ENCODE measurements around the gene PADI4. TPM values are rescaled to one million over a fixed set of nuclear protein-coding genes. Genes with fewer than 3 reads are reported as not detected.

Gene PADI4
- total RNA-seq, 1 donor from 2014 or later = not detected

DNA sequence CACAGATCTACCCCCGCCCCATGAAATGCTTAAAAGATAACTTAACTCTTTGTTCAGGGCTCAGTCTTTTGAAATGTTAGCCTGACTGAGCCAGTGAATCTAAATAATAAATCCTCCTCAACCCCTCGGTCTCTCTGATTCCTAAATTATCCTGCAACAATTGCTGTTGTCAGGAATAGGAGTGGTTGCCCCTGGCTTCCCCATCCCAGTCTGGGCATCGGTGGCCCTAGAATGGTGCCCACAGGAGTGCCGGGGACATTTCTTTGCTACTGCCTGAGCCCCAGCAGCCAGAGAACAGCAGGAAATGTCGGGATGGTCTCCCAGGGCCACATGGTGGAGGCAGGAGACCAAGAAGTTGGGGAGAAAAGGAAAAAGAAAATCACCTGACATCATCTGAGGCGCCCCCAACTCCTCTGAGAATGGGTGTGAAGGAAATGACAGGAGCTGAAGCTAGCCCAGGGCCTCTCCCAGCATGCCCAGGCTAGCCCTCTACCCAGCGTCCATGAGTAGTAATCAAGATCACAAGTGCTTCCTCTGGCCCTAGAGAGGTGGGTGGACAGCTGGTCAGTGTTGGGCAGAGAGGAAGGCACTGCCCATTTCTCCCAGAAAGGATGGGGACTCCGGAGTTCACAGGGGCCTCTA is 1.6 kb downstream of the PADI4 start:
- no peak overlapping the region for H3K4me3 ChIP-seq (ENCODE audit: low read depth, low read length)
- TF ChIP-seq, protein P1, sequence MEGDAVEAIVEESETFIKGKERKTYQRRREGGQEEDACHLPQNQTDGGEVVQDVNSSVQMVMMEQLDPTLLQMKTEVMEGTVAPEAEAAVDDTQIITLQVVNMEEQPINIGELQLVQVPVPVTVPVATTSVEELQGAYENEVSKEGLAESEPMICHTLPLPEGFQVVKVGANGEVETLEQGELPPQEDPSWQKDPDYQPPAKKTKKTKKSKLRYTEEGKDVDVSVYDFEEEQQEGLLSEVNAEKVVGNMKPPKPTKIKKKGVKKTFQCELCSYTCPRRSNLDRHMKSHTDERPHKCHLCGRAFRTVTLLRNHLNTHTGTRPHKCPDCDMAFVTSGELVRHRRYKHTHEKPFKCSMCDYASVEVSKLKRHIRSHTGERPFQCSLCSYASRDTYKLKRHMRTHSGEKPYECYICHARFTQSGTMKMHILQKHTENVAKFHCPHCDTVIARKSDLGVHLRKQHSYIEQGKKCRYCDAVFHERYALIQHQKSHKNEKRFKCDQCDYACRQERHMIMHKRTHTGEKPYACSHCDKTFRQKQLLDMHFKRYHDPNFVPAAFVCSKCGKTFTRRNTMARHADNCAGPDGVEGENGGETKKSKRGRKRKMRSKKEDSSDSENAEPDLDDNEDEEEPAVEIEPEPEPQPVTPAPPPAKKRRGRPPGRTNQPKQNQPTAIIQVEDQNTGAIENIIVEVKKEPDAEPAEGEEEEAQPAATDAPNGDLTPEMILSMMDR (conservative IDR thresholded peaks at IDR 0.05; ENCODE audit: low read depth, low read length) = no peak
- no peak for DNase-seq (ENCODE audit: low read depth)

DNA sequence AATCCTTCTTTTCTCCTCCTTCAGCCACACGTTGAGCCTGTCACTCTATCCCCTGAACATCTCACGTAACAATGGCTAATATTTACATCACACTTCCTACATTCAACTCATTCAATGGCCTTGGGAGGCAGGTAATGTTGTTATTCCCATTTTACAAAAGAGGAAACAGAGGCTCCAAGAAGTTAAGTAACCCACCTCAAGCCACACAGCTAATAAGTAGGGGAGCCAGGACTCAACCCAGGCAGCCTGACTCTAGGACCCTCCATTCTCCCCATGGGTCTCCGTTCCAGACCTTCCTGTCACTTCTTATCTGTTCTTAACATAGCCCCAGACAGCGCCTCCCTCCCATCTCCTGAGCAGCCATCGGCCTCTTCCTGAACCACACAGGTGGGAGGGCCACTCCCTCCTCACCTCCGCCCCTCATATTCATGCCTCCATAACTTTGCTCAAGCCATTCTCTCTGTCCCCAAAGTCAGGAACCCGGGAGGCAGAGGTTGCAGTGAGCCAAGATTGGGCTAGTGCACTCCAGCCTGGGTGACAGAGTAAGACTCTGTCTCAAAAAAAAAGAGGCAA is 2.2 kb downstream of the PADI4 start:
- H3K4me3 ChIP-seq (ENCODE audit: low read depth, low read length) = no peak overlapping the region
- no peak for DNase-seq (ENCODE audit: low read depth)
- TF ChIP-seq, protein P1 (conservative IDR thresholded peaks at IDR 0.05; ENCODE audit: low read depth, low read length) = no peak

DNA sequence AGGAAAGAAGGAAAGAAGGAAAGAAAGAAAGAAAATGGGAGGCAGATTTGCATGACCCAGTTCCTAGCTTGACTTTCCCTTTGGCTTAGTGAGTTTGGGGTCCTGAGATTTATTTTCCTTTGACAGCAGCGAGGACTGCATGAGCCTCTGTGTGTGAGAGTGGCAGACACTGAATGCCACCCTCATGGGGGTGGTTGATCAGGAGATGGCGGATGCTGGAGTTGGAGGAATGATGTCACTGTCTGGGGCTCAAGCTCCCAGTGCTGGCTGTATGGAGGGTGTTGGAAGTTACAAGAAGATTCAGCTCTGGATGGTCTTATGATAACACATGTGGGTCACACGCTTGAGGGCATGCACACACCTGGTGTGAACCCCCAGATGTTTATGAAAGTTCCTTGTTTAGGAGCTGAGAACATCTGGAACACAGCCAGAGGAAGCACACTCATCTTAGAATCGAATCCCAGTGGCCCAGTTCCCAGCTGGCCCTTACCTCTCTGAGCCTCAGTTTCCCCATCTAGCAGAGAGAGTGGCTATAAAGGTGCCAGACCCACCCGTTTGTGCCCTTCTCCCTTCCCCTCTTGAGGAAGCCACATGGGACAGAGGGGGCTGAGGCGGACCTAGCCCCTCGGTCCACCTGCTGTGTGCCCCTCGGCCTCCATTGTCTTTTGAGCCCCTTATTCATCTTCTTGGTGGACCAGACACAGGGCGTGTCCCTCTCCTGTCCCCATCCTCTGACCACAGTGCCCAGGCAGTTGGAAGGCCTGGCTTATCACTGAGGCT is 5.7 kb downstream of the PADI4 start:
- no peak overlapping the region for H3K4me3 ChIP-seq (ENCODE audit: low read depth, low read length)
- TF ChIP-seq, protein P1 (conservative IDR thresholded peaks at IDR 0.05; ENCODE audit: low read depth, low read length) = no peak
- no peak for DNase-seq (ENCODE audit: low read depth)

DNA sequence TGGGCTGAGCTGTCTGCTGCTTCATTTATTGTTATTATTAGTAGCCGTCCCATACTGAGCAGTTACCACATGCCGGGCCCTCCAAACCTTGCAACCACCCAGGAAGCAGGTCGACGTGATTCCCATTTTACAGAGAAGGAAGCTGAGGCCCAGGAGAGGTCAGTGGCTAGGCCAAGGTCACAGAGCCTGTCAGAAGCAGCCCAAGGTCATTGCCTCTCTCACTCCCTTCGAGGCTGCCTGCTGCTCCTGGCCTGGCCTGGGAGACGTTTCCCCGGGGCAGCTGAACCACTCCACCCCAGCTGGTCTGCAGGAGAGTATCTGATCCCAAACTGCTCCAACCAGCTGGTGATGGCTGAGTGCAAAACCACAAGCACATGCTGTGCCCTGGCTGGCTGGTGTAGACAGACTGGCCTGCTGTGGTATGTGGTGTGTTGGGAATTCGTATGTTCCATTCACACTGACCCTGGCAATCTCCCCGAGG is 6.5 kb downstream of the PADI4 start:
- no peak overlapping the region for H3K4me3 ChIP-seq (ENCODE audit: low read depth, low read length)
- DNase-seq (ENCODE audit: low read depth) = no peak
- TF ChIP-seq, protein P1 (conservative IDR thresholded peaks at IDR 0.05; ENCODE audit: low read depth, low read length) = no peak

DNA sequence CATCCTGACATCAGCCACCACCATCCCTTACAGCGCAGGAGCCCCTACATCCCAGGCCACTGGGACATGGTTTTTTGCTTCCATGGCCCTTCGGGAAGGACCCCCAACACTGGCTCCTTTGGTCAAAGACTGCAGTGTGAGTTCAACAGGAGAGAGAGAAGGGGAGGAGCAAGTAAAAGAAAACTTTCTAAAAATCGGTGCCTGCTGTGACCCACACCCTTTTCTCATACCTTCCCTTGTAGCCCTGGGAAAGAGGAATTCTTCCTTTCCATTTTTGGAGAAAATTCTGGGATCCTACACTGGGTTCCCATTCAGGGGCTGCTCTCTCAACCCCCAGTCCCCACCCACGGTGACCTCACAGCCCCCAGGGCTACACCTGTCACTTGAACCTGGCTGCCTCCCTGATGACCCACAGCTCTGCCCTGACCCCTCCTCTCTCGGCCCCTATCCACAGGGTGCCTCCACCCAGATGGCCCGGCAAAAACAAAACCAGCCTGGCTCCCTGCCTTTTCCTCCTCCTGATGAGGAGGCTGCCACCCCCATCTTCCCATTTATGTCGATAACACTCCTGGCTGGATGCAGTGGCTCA is 7.6 kb downstream of the PADI4 start:
- TF ChIP-seq, protein P1 (conservative IDR thresholded peaks at IDR 0.05; ENCODE audit: low read depth, low read length) = no peak

DNA sequence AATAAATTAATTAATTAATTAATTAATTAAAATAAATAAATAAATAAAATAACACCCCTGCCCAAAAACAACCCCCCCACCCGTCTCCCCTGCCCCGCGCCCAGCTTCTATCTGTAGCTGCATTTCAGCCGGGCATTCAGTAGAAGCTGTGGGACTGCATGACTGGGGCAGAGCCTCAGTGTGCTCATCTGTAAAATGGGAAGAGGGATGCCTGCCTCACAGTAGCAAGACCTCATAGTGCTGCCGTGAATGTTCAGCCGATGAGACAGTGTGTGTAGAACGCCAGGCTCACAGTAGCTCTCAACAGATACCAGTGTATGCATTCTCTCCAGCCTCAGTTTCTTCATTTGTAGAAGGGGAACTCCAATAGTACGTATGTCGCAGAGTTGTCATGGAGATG is 8.7 kb downstream of the PADI4 start:
- no peak for DNase-seq (ENCODE audit: low read depth)
- TF ChIP-seq, protein P1 (conservative IDR thresholded peaks at IDR 0.05; ENCODE audit: low read depth, low read length) = no peak
- no peak overlapping the region for H3K4me3 ChIP-seq (ENCODE audit: low read depth, low read length)

More for the DNA sequence above, 7.6 kb downstream of the PADI4 start:
- no peak overlapping the region for H3K4me3 ChIP-seq (ENCODE audit: low read depth, low read length)
- DNase-seq (ENCODE audit: low read depth) = no peak
